Kidney epithelial cell (primary cell): ENCODE results near the gene ATP8A1. TPM values are rescaled to one million over a fixed set of nuclear protein-coding genes. Genes with fewer than 3 reads are reported as not detected.

ENCODE experiments used
- DNase-seq: peaks from one replicate; pipeline ENCODE4 v3.0.0-alpha.2; 2010; ENCODE audit warnings: low read depth
- H3K27me3 ChIP-seq: 2 replicates; pipeline ENCODE4 v1.6.0; 2011; ENCODE audit warnings: low read length; ENCODE audit not compliant: control insufficient read depth, insufficient read depth
- H3K36me3 ChIP-seq: 2 replicates; pipeline ENCODE4 v1.5.1; 2011; ENCODE audit warnings: low read length; ENCODE audit not compliant: control insufficient read depth, insufficient read depth
- H3K4me3 ChIP-seq: 2 replicates; pipeline ENCODE4 v1.5.1; 2011; ENCODE audit warnings: low read depth, mild to moderate bottlenecking, control low read depth, low read length
- CTCF ChIP-seq: IDR thresholded peaks from 2 replicates; pipeline ENCODE4 v1.5.1; 2011; ENCODE audit warnings: mild to moderate bottlenecking, moderate library complexity, low read length, control low read depth, inconsistent platforms; ENCODE audit not compliant: insufficient read depth, poor library complexity, severe bottlenecking
- total RNA-seq: library from RNA; depleted of rRNA; stranded (reverse); fragments of >200 nt; gene quantifications from 2 replicates; pipeline ENCODE4 v1.2.3, GENCODE V29; 2015

ATP8A1 gene
- total RNA-seq, 1 donor from 2014 or later: 3.3 TPM

- DNase-seq: no peak
These were observed 173.2 kb downstream of the ATP8A1 start for GRCh38 chr4:42483426-42484379.

DNA sequence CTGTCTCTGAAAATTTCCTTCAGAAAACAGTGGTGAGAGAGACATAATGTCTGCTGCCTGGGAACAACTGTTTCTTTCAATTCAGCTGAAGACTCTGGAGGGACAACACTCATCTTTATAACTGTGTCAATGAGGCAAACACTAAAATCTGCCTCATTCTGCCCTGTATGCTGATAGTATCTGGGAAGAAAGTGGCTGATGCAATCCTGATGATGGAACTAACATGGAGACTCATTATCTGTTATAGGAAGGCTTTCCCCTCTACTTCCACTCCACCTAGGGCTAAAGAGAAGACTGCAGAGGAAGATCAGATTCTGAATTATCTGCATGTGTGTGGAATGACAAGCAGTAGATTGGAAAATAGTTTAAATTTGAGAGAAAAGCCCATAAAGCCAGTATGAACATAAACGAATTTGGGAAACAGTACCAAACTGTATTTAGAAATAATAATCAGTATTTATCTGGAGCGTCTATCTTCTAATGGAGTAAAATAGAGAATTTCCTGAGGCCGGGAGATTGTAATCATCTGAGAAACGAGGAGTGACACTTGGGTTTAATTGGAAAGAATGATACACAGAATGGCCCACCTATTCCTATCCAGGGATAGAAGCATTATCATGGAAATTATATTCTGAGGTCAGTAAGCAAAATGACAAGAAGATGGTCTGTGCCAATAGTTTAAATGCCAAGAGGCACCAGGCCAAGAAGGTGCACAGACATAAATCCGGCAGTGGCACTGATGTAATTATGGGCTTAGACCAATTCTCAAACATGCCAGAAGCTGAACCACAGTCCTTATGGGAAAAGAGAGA lies 174.2 kb downstream of the ATP8A1 start:
- no peak overlapping the region for H3K4me3 ChIP-seq
- no peak for TF ChIP-seq CTCF
- no peak for DNase-seq
- H3K27me3 ChIP-seq: no peaks in the 10 kb centered on the region
- H3K36me3 ChIP-seq: no peaks in the 10 kb centered on the region

More at GRCh38 chr4:42483426-42484379, 173.2 kb downstream of the ATP8A1 start:
- no peak overlapping the region for H3K4me3 ChIP-seq
- H3K27me3 ChIP-seq: no peaks in the 10 kb centered on the region
- TF ChIP-seq CTCF: no peak
- H3K36me3 ChIP-seq: no peaks in the 10 kb centered on the region

DNA sequence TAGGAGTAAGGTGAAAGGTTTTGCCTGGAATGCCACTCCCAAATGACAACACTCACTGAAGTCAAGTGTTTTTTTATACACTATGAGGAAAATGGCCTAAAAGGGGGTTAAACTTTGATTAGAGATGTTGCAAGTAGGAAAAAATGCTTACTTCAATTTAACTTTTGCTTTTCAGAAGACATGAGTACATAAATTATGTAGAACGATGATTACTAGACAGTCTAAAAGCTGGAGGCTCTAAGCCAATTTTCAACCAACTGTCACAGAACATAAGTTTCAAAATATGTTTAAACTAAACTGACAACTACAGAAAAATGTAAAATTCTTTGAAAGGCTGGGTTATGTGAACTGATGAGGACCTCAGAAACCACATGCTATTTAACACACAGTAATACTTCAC lies 176.2 kb downstream of the ATP8A1 start:
- DNase-seq: no peak
- Histone ChIP-seq H3K4me3 (no peak overlapping the region), H3K36me3 (no peaks in the 10 kb centered on the region), H3K27me3 (no peaks in the 10 kb centered on the region)
- no peak for TF ChIP-seq CTCF

GRCh38 chr4:42480281-42480680 lies 176.6 kb downstream of the ATP8A1 start:
- no peak for DNase-seq
- no peak overlapping the region for H3K4me3 ChIP-seq
- H3K27me3 ChIP-seq: no peaks in the 10 kb centered on the region
- TF ChIP-seq CTCF: no peak
- H3K36me3 ChIP-seq: no peaks in the 10 kb centered on the region

DNA sequence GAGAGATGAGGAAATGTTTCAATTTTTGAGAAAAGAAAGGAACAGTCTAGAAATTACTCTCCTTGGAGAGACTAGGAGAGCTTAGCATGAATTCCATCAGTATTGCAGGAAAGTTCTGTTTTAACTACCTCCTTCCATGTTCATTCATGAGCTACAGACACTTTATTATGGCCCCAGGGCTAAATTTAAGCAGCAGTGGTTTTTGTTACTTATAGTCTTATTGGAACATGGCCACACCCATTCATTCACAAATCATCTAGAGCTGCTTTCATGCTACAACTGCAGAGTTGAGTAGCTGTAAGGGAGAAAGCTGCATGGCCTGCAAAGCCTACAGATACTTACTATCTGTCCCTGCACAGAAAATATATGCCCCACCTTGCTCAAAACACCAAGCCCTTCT lies 178.0 kb downstream of the ATP8A1 start:
- H3K27me3 ChIP-seq: no peaks in the 10 kb centered on the region
- no peak for TF ChIP-seq CTCF
- DNase-seq: no peak
- no peak overlapping the region for H3K4me3 ChIP-seq
- H3K36me3 ChIP-seq: no peaks in the 10 kb centered on the region
